Measurements from ENCODE around the gene KCTD8.

The KCTD8 gene

GRCh38 chr4:44448521-44449461 lies at the start of gene KCTD8:
Gene KCTD8 (minus strand): TSS chr4:44448809.
- peak; percentile 91 to 99 (median 97) for DNase-seq
- intact Hi-C loops (cut with DNase I), result loop anchor here (10.0 kb wide), 1 partner anchor 194 kb away; no protein-coding TSS in a partner anchor

- DNase-seq, result no peak
- intact Hi-C loops (cut with DNase I), result no loop called here
These were observed 46.4 kb upstream of the KCTD8 start for GRCh38 chr4:44494810-44495701.

DNA sequence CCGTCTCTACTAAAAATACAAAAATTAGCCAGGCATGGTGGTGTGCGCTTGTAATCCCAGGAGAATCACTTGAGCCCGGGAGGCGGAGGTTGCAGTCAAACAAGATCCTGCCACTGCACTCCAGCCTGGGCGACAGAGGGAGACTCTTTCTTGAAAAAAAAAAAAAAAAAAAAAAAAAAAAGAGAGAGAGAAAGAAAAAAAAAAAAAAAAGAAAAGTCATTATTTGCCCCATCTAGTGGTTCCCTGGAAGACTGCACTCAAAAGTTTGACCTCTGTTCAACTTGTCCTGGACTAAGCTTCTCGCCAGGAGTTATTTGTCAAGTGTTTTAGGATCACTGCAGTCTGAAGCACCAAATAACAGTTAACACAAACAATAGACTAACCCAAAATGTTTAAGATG lies 45.3 kb upstream of the KCTD8 start:
- intact Hi-C loops (cut with DNase I), result no loop called here
- peak in 5 of 42 donors; percentile 3 to 50 (median 21) for DNase-seq

DNA sequence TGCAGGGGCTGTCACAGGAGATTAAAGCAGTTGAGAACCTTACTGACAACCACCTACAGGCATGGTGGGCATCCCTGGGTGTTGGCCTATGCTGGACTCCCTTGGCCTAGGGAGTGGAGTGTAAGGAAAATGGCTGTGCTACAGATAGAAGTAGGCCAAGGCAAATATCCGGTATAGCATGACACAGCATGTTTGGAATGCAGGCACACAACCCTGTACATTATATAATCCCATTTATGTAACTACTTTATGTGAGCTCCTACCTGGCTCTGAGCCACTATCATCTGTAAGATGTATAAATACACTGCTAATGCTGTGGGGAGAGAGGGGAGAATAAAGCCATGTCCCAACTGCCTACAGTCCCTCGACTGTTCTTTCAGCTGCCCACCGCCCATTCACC lies 38.7 kb upstream of the KCTD8 start:
- DNase-seq, result no peak
- intact Hi-C loops (cut with DNase I), result no loop called here

GRCh38 chr4:44479731-44480130 lies 31.1 kb upstream of the KCTD8 start:
- intact Hi-C loops (cut with DNase I), result no loop called here
- no peak for DNase-seq

DNA sequence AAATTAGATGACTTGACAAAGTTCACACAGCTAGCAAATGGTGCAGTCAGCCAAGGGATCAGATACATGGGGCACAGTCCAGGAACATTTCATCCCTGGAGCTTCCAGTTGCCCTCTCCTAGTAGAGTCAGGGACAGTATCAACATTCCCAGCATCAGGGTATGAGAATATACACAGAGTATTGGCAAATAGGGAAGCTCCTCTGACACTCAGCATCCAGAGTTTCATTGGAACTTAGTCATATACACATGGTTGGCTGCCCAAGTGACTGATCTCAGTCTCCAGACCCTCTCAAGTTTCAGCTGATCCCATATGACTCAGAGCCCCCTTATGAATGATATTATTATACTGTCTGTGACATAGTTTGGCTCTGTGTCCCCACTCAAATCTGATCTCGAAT lies 13.7 kb upstream of the KCTD8 start:
- intact Hi-C loops (cut with DNase I), result no loop called here
- DNase-seq, result no peak

DNA sequence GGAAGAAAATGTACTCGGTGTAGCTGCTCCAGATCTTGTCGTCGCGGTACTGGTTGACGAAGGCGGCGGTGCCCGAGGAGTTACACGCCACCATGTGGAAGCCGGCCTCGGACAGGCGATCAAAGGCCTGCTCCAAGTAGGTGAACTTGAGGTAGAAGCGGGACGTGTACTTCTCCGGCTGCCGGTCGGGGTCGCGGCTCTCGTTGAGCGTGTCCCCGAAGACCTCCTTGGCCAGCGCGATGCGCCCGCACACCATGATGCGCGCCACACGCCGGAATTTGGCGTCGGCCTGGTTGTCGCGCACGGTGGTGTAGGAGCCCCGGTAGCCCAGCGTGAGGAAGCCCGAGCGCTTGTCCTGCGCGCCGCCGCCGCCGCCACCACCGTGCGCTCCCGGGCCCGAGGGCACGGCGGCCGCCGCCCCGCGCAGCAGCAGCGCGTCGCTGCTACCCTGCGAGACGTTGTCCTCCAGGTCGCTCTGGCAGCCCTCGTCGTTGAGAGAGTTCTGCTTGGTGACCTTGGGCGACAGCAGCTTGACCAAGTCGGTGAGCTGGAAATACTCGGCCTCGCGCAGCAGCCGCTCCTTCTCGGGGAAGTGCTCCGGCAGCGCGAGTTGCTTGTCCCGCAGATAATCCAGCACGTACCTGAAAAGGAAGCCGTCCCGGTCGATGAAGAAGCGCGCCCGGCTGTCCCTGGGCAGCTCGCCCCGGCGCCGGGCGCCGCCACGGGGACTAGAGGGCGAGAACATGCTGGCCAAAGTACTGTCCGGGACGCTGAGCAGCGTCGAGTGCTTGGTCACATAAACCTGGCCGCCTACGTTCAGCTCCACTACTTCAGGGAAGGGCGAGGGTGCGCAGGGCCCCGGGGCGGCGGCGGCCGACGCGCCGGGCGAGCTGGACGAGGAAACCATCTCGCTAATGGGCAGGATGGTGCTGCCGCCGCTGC lies 775 bp downstream of the KCTD8 start:
- intact Hi-C loops (cut with DNase I), result loop anchor here (10.0 kb wide), 1 partner anchor 193 kb away; no protein-coding TSS in a partner anchor
- peak; percentile 45 to 84 (median 68) for DNase-seq

DNA sequence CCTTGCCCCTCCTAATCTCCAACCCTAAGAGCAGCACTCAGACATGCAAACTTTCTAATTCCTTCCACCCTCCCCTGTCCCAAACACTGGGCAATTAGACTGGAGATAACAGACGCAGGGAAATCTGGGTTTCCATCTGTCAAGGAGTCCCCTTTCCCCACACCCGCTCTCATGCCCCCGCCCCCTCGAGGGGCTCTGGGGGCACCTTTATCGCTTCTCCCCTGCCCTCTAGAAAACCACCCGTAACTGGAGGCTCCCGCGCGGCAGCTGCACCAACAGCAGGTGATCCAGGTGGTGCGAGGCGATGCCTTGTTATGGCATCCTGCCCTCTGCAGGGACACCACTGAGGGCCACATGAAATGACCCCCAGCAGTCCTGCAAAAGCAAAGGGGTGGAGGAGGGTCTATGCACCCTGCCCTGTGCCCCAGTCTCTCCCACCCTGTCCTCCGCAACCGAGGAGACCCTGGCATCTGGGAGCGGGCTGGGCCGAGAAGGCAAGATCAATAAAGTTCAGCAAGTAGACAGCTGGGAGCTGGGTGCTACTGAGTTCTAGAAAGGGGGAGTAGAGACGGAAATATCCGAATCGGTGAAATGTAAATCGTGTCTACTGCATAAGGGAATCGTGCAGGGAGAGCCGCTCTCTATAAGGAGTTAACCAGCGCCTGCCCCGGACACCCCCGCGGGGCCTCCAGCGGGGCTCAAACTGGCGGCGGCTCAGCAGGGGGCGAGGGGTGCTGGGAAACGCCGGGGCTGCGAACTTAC lies 1.6 kb downstream of the KCTD8 start:
- intact Hi-C loops (cut with DNase I), result loop anchor here (10.0 kb wide), 1 partner anchor 192 kb away; no protein-coding TSS in a partner anchor
- peak in 38 of 42 donors; percentile 8 to 58 (median 35) for DNase-seq

GRCh38 chr4:44446191-44446590 lies 2.4 kb downstream of the KCTD8 start:
- peak in 7 of 42 donors; percentile 3 to 37 (median 15) for DNase-seq
- intact Hi-C loops (cut with DNase I), result loop anchor here (10.0 kb wide), 1 partner anchor 191 kb away; no protein-coding TSS in a partner anchor

GRCh38 chr4:44438687-44439086 lies 9.9 kb downstream of the KCTD8 start:
- no peak for DNase-seq
- intact Hi-C loops (cut with DNase I), result no loop called here

DNA sequence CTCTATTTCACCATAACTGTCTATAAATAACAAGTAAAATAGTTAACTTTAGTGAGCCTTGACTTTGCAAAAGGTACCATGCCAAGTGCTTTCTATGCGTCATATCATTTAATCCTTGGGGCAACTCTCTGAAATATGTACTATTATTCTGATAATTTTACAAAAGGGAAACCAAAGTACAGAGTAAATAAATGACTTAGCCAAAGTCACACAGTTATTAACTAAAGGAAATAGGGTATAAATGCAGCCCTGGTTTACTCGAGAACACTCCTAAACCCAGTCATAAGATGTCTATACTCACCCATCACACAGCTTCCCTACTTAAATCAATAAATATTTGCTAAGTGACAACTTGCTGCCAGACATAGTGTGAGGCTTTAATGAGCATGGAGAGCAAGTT lies 14.4 kb downstream of the KCTD8 start:
- intact Hi-C loops (cut with DNase I), result no loop called here
- no peak for DNase-seq

DNA sequence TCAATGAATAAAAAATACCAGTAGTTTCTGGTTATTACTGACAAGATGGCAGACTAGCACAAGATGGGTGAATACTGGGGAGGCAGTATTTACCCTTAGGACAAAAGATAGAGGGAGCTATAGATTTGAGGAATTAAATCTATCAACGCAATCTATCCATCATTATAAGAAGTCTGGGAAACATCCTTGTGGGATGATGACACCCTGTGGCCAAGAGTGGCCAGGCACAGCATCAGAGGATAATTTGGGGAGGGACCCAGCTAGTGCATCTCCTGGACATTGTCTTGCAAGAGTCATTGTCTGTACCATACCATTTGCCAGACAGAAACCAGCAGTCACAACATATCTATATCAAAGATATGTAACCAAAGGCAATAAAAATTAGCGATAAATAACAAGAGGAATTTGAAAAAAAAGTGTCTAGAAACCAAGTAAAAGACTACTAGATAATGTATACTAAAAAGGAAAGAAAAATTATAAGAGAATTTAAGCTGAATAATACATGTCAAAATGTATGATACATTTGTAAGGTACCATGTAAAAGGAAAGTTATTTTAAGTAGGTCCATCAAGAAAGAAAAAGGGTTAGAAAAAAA lies 22.9 kb downstream of the KCTD8 start:
- intact Hi-C loops (cut with DNase I), result no loop called here
- peak in 37 of 42 donors; percentile 14 to 76 (median 33) for DNase-seq

- no peak for DNase-seq
- intact Hi-C loops (cut with DNase I), result no loop called here
These were observed 25.7 kb downstream of the KCTD8 start for GRCh38 chr4:44422912-44423311.

- DNase-seq, result no peak
- intact Hi-C loops (cut with DNase I), result no loop called here
These were observed 27.1 kb downstream of the KCTD8 start for GRCh38 chr4:44421330-44422065.

GRCh38 chr4:44415251-44415650 lies 33.4 kb downstream of the KCTD8 start:
- intact Hi-C loops (cut with DNase I), result no loop called here
- no peak for DNase-seq

- no peak for DNase-seq
- intact Hi-C loops (cut with DNase I), result no loop called here
These were observed 80.0 kb downstream of the KCTD8 start for GRCh38 chr4:44368413-44369167.

Data from head of caudate nucleus (tissue), 42 donors.